LHCN-M2 (cell line): ENCODE measurements around the gene UTP20. TPM values are rescaled to one million over a fixed set of nuclear protein-coding genes. Genes with fewer than 3 reads are reported as not detected.
"Not testable (repeated sequence)": the region's sequence is repeated elsewhere in the genome, so short reads cannot be mapped to it uniquely, and the experiment has no call there.

Source experiments
- DNase-seq: peaks from one replicate; pipeline ENCODE4 v3.0.0-alpha.2; 2012; ENCODE audit warnings: low read depth
- total RNA-seq: library from RNA; depleted of rRNA; stranded (reverse); fragments of >200 nt; gene quantifications from 2 replicates; pipeline ENCODE4 v1.2.3, GENCODE V29; 2014

UTP20 gene
- total RNA-seq, 1 experiment from 2014 or later, result 26.5 TPM

GRCh38 chr12:101327051-101327450 is 47.1 kb downstream of the UTP20 start:
- DNase-seq, result no peak

- no peak for DNase-seq
These were observed 47.6 kb downstream of the UTP20 start for GRCh38 chr12:101327546-101327945.

DNA sequence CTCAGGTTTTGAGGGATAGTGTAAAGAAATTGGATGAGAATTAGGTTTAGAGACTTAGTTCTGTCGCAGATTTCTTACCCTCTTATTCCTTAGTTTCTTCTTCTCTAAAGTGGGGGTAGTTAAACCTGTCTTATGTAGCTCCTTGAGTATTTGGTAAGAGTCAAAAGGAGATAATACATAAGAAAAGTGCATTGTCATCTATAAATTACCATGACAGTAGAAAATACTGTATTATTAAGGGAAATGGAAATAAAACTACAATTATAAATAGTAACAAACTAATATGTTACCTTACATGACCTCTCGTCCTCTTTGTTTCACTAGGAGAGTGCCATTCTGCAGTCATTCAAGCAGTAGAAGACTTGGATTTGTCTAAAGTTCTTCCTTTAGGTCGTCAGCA is 49.0 kb downstream of the UTP20 start:
- no peak for DNase-seq

DNA sequence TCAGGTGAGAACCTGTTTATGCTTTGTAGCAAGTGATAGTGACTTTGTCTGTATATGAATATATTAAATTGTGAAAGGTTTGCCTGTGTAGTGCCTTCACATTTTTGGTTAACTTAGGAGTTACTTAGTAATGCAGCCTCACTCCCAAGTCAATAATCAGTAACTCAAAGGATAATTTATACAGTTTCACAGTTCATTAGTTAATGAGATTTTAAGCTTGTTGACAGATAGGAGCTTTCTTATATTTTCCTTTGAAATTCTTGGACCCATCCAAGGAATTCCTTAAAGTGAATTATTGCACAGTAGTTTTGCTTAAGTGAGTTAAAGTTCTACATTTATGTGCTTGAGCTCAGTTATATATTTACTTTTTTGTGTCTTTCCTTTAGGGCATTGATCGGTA is 50.7 kb downstream of the UTP20 start:
- DNase-seq, result no peak

GRCh38 chr12:101336437-101336836 is 56.5 kb downstream of the UTP20 start:
- no peak for DNase-seq

DNA sequence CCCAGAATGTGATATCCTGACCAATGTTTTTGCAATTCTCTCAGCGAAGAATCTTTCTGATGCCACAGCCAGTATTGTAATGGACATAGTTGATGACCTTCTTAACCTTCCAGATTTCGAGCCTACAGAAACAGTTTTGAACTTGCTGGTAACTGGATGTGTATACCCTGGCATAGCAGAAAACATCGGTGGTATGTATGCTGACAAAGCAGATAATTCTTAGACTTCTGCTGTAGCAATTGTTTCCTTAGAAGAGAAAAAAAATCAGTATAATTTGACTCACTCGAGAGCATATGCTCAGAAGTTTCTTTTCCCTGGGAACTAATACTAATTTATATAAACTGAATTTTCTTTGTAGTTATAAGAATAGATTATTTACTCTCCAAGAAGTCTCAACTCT is 58.2 kb downstream of the UTP20 start:
- no peak for DNase-seq

- DNase-seq, result no peak
These were observed 64.0 kb downstream of the UTP20 start for GRCh38 chr12:101343893-101344292.

DNA sequence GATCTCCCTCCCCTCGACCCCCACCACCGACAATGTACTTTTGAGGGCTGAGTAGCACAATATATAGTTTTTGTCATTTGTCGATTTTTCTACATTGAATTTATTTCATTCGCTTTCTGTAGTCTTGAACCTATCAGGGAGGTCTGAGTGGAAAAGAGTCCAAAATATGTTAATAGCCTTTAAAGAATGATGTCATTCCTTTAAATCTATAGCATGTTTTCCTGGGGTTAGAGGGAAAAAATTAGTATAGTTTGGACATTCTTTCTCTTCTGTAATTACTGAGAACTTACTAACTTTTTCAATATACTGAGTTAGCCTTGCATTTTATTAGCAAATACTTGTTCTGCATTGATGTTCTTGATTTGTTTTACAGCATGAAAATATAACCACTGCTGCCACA is 71.8 kb downstream of the UTP20 start:
- DNase-seq, result no peak

DNA sequence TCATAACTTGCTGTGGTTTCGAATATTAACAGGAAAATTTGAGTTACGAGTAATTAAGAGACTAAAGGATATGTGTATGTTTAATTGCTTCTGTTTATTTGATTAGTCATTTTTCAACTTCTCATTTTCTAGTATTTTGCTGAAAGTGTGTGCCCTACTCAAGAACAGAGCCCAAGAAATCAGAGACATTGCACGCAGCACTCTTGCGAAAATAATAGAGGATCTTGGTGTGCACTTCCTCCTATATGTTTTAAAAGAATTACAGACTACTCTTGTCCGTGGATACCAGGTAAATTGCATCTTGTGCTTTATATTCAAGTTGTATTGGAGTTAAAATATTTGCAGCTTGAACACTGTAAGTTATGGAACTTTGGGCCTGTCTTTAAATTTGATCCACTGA is 76.9 kb downstream of the UTP20 start:
- no peak for DNase-seq

GRCh38 chr12:101361455-101361854 is 81.5 kb downstream of the UTP20 start:
- DNase-seq, result no peak

DNA sequence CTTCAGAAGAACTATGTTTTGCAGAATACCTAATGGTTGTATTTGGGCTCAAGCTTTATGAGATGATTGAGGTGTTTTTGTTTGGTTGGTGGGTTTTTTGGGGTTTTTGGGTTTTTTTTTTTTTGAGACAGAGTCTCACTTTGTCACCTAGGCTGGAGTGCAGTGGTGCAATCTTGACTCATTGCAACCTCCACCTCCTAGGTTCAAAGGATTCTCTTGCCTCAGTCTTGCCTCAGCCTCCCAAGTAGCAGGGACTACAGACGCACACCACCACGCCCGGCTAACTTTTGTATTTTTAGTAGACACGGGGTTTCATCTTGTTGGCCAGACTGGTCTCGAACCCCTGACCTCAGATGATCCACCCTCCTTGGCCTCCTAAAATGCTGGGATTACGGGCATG is 88.1 kb downstream of the UTP20 start:
- no peak for DNase-seq

GRCh38 chr12:101372431-101372830 is 92.5 kb downstream of the UTP20 start:
- no peak for DNase-seq

DNA sequence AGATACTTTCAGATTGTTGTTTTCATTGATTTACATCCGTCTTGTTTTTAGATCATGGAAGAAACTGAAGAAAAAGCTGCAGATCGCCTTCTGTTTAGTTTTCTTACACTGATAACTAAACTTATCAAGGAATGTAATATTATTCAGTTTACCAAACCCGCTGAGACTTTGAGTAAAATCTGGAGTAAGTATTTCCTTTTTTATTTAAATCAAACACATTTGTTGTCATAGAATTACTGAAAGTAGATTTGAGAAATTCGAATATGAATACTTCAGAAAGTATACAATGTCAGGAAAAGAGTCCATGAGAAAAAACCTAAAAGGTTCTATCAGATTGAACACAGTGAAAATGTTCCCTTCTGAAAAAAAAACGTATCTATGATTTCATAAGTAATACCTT is 95.7 kb downstream of the UTP20 start:
- DNase-seq, result no peak

DNA sequence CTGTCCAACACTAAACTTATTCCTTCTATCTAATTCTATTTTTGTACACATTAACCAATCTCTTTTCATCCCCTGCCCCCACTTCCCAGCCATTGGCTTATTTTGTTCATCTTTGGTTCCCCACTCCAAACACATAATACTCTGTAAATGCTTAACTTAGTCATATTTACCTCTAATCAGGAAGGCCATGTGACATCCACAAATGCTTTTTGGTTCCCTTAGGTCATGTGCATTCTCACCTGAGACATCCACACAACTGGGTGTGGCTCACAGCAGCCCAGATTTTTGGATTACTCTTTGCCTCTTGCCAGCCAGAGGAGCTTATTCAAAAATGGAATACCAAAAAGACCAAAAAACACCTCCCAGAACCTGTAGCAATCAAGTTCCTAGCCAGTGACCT is 99.2 kb downstream of the UTP20 start:
- no peak for DNase-seq

- DNase-seq, result not testable (repeated sequence)
These were observed 111.3 kb downstream of the UTP20 start for GRCh38 chr12:101391181-101391580.

- no peak for DNase-seq
These were observed 127.1 kb downstream of the UTP20 start for GRCh38 chr12:101407049-101407435.

DNA sequence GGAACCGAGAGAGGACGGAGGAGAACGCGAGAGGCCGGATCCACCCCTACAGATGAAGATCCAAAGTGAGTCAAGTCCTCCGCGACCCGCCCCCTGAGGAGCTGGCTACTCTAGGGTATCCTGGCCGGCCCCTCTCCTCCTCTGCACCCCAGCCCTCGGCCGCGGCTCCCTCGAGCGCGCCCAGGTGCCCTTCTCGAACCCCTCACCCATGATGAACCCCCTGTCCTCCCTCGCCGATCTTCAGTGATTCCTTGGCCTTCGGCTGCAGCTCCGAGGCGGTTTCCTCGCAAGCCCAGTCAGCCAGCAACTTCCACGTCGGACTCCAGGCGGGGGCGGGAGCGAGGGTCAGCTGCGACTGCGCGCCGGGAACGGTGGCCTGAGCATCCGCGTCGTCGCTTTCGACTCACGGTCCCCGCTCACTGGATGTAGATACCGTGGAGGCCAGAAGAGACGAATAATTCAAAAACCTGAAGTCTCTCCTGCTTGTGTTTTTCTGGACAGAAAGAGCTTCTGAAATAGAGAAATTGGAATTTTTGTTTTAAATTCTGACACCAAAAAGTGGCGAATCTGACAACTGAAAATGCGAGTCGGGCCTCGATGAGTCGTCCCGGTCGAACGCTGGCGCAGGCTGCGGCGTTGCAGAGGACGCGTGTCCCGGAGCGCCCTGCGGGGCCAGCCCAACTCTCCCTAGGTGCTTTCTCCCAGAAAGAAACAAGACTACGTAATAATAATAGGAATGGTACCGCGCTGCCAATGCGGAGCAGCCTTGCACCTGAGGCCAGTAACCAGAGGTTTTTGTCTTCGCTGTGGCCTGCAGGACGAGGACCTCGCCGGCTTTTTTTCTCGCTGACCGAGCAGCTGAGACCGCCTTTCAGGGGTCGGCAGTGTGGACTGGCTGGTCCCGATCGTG is 127.8 kb downstream of the UTP20 start, which contains the start of gene ARL1:
Gene ARL1, minus strand, starts transcription at position 337 of the 910 bp plus-strand sequence. Its CDS starts 127 bp downstream, at position 210.
- DNase-seq, result peak; percentile 83

DNA sequence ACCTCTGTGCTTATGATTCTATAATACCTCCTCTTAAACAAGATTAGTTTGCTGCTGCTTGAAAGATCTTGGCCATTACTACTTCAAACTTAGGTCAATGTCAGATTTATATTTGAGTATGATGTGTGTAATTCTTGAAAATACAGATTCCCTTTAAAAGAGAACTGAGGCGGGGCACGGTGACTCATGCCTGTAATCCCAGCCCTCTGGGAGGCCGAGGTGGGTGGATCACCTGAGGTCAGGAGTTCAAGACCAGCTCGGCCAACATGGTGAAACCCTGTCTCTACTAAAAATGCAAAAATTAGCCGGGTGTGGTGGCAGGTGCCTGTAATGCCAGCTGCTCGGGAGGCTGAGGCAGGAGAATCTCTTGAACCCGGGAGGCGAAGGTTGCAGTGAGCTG is 130.3 kb downstream of the UTP20 start:
- DNase-seq, result not testable (repeated sequence)

- DNase-seq, result peak; percentile 63
These were observed 134.7 kb downstream of the UTP20 start for GRCh38 chr12:101414533-101415119.

DNA sequence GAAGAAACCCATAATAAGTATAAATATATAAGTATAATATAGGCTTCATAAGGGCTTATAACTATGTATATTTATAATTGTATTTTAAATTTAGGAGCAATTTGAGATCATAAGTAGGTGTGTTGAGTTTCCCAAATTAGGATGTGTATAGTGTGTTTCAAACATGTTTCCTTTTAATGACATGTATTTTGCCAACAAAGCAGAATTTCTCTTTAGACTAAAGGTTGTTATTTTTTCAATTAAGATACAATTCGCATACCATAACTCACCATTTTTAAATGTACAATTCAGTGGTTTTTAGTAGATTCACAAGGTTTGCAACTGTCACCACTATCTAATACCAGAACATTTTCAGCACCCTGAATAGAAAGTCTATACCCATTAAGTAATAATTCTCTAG is 135.3 kb downstream of the UTP20 start:
- no peak for DNase-seq

GRCh38 chr12:101422066-101422465 is 142.2 kb downstream of the UTP20 start:
- not testable (repeated sequence) for DNase-seq

GRCh38 chr12:101424620-101425019 is 144.7 kb downstream of the UTP20 start:
- no peak for DNase-seq

GRCh38 chr12:101430456-101430855 is 150.6 kb downstream of the UTP20 start:
- no peak for DNase-seq
